HepG2 (cell line): ENCODE results near the gene EVL. TPM values are rescaled to one million over a fixed set of nuclear protein-coding genes. Genes with fewer than 3 reads are reported as not detected.

Source experiments
- ATAC-seq: fragments of 200-7000 bp; cut with Tn5 transposase; 3 replicates; pipeline ENCODE4 v1.9.1; 2020; ENCODE audit warnings: mild to moderate bottlenecking, moderate library complexity
- BruUV-seq: library from RNA; stranded (reverse); fragments of 400-500 nt; replicated peaks from 2 replicates; lab custom pipeline; 2021; lab: Mats Ljungman, UMichigan
- CTCF ChIA-PET: fragments of 300-600 bp; formaldehyde crosslinking; extraction: SDS; loops from one replicate; lab custom pipeline; 2021; ENCODE audit warnings: low total read pairs, inconsistent platforms, low intra/inter-chr PET ratio; lab: Yijun Ruan, JAX
- POLR2A ChIA-PET: fragments of 350-600 bp; sonication (Branson Sonifier 250); formaldehyde crosslinking; loops from one replicate; lab custom pipeline; 2020; ENCODE audit warnings: antibody characterized with exemption, inconsistent platforms; lab: Yijun Ruan, JAX
- DNase-seq: peaks from one replicate; pipeline ENCODE4 v3.0.0-alpha.2; 2015; ENCODE audit warnings: low spot score
- FAIRE-seq: peaks from 3 replicates; lab custom pipeline; 2011; peaks lifted over from hg19 to GRCh38; lab: Jason Lieb, UNC
- H2AFZ ChIP-seq: one replicate; pipeline ENCODE4 v1.6.1; 2011; ENCODE audit warnings: low read length, inconsistent platforms
- H3K27ac ChIP-seq: fragments of 300-600 bp; 3 replicates; pipeline ENCODE4 v1.8.0; 2011; ENCODE audit warnings: mixed run types, mild to moderate bottlenecking, mixed read lengths, low read length, inconsistent platforms; ENCODE audit not compliant: insufficient read depth; ENCODE audit errors: extremely low read length
- H3K27me3 ChIP-seq, 2 experiments: fragments of 200-600 bp in 1 of 2; 2 replicates in 1 of 2; 3 replicates in 1 of 2; pipeline versions ENCODE4 v1.6.0 to v1.8.0; 2011; ENCODE audit warnings: low read length in 2 of 2, mild to moderate bottlenecking in 2 of 2, moderate library complexity in 2 of 2, inconsistent platforms in 1 of 2; ENCODE audit not compliant: insufficient read depth in 2 of 2, control insufficient read depth in 1 of 2
- H3K36me3 ChIP-seq, 2 experiments: fragments of 200-600 bp in 1 of 2; replicated peaks in 1 of 2; 2 replicates in 1 of 2; 3 replicates in 1 of 2; pipeline versions ENCODE4 v1.5.1 to v1.8.0; 2011; ENCODE audit warnings: low read length in 2 of 2, inconsistent platforms in 1 of 2; ENCODE audit not compliant: insufficient read depth in 2 of 2, control insufficient read depth in 1 of 2
- H3K4me1 ChIP-seq: 2 replicates; pipeline ENCODE4 v1.5.1; 2012; ENCODE audit warnings: low read length, inconsistent platforms; ENCODE audit not compliant: insufficient read depth
- H3K4me2 ChIP-seq: 2 replicates; pipeline ENCODE4 v1.6.0; 2011; ENCODE audit warnings: low read depth, low read length, inconsistent platforms
- H3K4me3 ChIP-seq, 3 experiments: fragments of 200-600 bp in 1 of 3; sonication (generic), shearing (Covaris generic) in 1 of 3; replicated peaks in 1 of 3; 2 replicates each; pipeline ENCODE4 v1.5.1; 2011 to 2016; ENCODE audit warnings: low read length in 3 of 3, inconsistent platforms in 2 of 3, low read depth in 2 of 3, mild to moderate bottlenecking in 2 of 3, control low read depth in 1 of 3, mixed read lengths in 1 of 3; ENCODE audit not compliant: insufficient read depth in 1 of 3
- H3K79me2 ChIP-seq: one replicate; pipeline ENCODE4 v1.6.1; 2011; ENCODE audit warnings: low read length, inconsistent platforms; ENCODE audit not compliant: insufficient read depth
- H3K9ac ChIP-seq: 2 replicates; pipeline ENCODE4 v1.6.0; 2011; ENCODE audit warnings: mild to moderate bottlenecking, low read depth, low read length, inconsistent platforms; ENCODE audit not compliant: insufficient read depth
- H3K9me3 ChIP-seq: 2 replicates; pipeline ENCODE4 v1.5.1; 2012; ENCODE audit warnings: mild to moderate bottlenecking, low read length
- H4K20me1 ChIP-seq: 2 replicates; pipeline ENCODE4 v1.6.0; 2011; ENCODE audit warnings: inconsistent platforms, mild to moderate bottlenecking, low read length, moderate library complexity; ENCODE audit not compliant: insufficient read depth
- ATF7 ChIP-seq, 2 experiments: fragments of 450-650 bp in 1 of 2; sonication (generic) in 1 of 2; formaldehyde crosslinking in 1 of 2; IDR thresholded peaks; 2 replicates each; pipeline versions ENCODE4 v1.4.0 to v1.6.1; 2016 to 2020; ENCODE audit warnings: antibody characterized with exemption in 1 of 2, mild to moderate bottlenecking in 1 of 2, missing genetic modification reagents in 1 of 2
- MLXIP ChIP-seq: sonication (generic); formaldehyde crosslinking; IDR thresholded peaks from 2 replicates; pipeline ENCODE4 v1.9.0; 2021; ENCODE audit warnings: missing genetic modification reagents, borderline replicate concordance
- POLR2G ChIP-seq: fragments of 200-400 bp; formaldehyde crosslinking; IDR thresholded peaks from 2 replicates; pipeline ENCODE4 v1.6.1; 2018; ENCODE audit warnings: mild to moderate bottlenecking, low read depth, low read length, moderate library complexity
- SALL2 ChIP-seq: sonication (generic); formaldehyde crosslinking; IDR thresholded peaks from 2 replicates; pipeline ENCODE4 v1.8.1; 2023; ENCODE audit warnings: mild to moderate bottlenecking, missing genetic modification reagents, inconsistent platforms
- ZNF652 ChIP-seq: IDR thresholded peaks from 2 replicates; pipeline ENCODE4 v1.6.1; 2016; ENCODE audit warnings: low read depth, borderline replicate concordance
- WGBS: methylation state at CpG from one replicate; pipeline ENCODE4 v1.1.6; 2017; ENCODE audit warnings: low lambda C conversion rate; 5-methylcytosine and 5-hydroxymethylcytosine counted together
- in situ Hi-C: cut with HindIII; loops from 2 replicates; pipeline ENCODE4 v1.10.0; 2017; ENCODE audit warnings: low pct_unique_long_range_greater_than_20kb; ENCODE audit not compliant: extremely low pct_ligation_motif_present
- intact Hi-C: fragments of 100-400 bp; cut with micrococcal nuclease; formaldehyde crosslinking; loops from one replicate; pipeline ENCODE4 v1.10.0; 2022; ENCODE audit not compliant: unreplicated experiment
- polyA plus RNA-seq, 8 experiments: library from polyadenylated mRNA; depleted of rRNA in 3 of 8; stranded (reverse) in 7 of 8; unstranded in 1 of 8; fragments of >200 nt; fragmentation: Illumina TruSeq in 4 of 8; extraction: Trizol in 4 of 8; gene quantifications; 2 replicates each; pipeline versions ENCODE4 v1.2.1 to v1.2.3, GENCODE V29; 2011 to 2016; ENCODE audit warnings: low read depth in 4 of 8, missing spikeins in 1 of 8, mixed read lengths in 1 of 8; ENCODE audit not compliant: insufficient read depth in 1 of 8
- total RNA-seq, 5 experiments: library from RNA; depleted of rRNA; stranded (reverse); fragments of >200 nt; fragmentation: Illumina TruSeq; extraction: Trizol; gene quantifications; 2 replicates each; pipeline ENCODE4 v1.2.3, GENCODE V29; 2016; ENCODE audit warnings: low read depth in 1 of 5
- TF ChIP-seq, protein P1 (sequence below): sonication (generic); formaldehyde crosslinking; IDR thresholded peaks from 2 replicates; pipeline ENCODE4 v1.4.0; 2020; ENCODE audit warnings: missing genetic modification reagents
- TF ChIP-seq, protein P2 (sequence below): sonication (generic); formaldehyde crosslinking; IDR thresholded peaks from 2 replicates; pipeline ENCODE4 v1.4.0; 2020; ENCODE audit warnings: low read depth, mild to moderate bottlenecking, missing genetic modification reagents
- TF ChIP-seq, protein P3 (sequence below): sonication (generic); formaldehyde crosslinking; IDR thresholded peaks from 2 replicates; pipeline ENCODE4 v1.4.0; 2020; ENCODE audit warnings: missing genetic modification reagents, borderline replicate concordance

EVL gene
- total and polyA plus RNA-seq, 2 of the 13 experiments (the other 11 are each of a cell fraction or from before 2014, with no cell fraction given), result 15.1 to 31.2 TPM

- TF ChIP-seq, protein P1, sequence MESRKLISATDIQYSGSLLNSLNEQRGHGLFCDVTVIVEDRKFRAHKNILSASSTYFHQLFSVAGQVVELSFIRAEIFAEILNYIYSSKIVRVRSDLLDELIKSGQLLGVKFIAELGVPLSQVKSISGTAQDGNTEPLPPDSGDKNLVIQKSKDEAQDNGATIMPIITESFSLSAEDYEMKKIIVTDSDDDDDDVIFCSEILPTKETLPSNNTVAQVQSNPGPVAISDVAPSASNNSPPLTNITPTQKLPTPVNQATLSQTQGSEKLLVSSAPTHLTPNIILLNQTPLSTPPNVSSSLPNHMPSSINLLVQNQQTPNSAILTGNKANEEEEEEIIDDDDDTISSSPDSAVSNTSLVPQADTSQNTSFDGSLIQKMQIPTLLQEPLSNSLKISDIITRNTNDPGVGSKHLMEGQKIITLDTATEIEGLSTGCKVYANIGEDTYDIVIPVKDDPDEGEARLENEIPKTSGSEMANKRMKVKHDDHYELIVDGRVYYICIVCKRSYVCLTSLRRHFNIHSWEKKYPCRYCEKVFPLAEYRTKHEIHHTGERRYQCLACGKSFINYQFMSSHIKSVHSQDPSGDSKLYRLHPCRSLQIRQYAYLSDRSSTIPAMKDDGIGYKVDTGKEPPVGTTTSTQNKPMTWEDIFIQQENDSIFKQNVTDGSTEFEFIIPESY (CRISPR knock-in tag), result no peak
- no peak for TF ChIP-seq ZNF652
Measured at GRCh38 chr14:100168506-100168905, 103.3 kb downstream of the EVL start (continued).

DNA sequence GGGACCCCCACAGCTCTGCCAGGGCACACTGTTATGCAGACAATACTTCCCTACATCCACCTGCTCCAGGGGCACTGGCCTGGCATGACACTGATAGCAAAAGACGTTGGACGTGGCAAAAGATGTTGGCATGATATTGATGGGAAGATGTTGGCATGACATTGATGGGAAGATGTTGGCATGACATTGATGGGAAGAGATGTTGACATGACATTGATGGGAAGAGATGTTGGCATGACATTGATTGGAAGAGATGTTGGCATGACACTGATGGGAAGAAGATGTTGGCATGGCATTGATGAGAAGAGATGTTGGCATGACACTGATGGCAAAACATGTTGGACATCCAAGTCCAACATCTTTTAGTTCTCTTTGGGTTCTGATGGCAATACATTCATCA, 105.7 kb downstream of the EVL start:
- POLR2A ChIA-PET, result no interaction called here
- intact Hi-C loops, result no loop called here
- no peaks in the 10 kb centered on the region for H3K36me3 ChIP-seq
- no peak overlapping the region for H3K9ac ChIP-seq
- ATAC-seq, result no peak
- H3K79me2 ChIP-seq, result no peaks in the 10 kb centered on the region
- CTCF ChIA-PET, result no interaction called here
- H3K9me3 ChIP-seq, result no peaks in the 10 kb centered on the region
- DNase-seq, result no peak
- no peak overlapping the region for H3K27ac ChIP-seq
- 78% methylated on average over 2 of the region's 2 CpGs for WGBS
- H3K4me2 ChIP-seq, result no peak overlapping the region
- H3K27me3 ChIP-seq, result peaks cover 1 to 7% of the 10 kb centered on the region in 2 experiments; a peak in 3 of 5 replicates
- no peaks in the 10 kb centered on the region for H4K20me1 ChIP-seq
- no peak for FAIRE-seq
- in situ Hi-C loops, result no loop called here
- H2AFZ ChIP-seq, result no peak overlapping the region
- H3K4me1 ChIP-seq, result peaks cover 5% of the 10 kb centered on the region
- BruUV-seq, result no TSS peak
- no peak overlapping the region for H3K4me3 ChIP-seq
- TF ChIP-seq, protein P2, sequence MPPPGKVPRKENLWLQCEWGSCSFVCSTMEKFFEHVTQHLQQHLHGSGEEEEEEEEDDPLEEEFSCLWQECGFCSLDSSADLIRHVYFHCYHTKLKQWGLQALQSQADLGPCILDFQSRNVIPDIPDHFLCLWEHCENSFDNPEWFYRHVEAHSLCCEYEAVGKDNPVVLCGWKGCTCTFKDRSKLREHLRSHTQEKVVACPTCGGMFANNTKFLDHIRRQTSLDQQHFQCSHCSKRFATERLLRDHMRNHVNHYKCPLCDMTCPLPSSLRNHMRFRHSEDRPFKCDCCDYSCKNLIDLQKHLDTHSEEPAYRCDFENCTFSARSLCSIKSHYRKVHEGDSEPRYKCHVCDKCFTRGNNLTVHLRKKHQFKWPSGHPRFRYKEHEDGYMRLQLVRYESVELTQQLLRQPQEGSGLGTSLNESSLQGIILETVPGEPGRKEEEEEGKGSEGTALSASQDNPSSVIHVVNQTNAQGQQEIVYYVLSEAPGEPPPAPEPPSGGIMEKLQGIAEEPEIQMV (CRISPR knock-in tag), result no peak
- TF ChIP-seq SALL2 (no peak), POLR2G (no peak), ATF7 (IDR thresholded peaks at IDR 0.05) (no peak), ATF7 (CRISPR knock-in tag; IDR thresholded peaks at IDR 0.05) (no peak), MLXIP (CRISPR knock-in tag) (no peak)
- TF ChIP-seq, protein P3, sequence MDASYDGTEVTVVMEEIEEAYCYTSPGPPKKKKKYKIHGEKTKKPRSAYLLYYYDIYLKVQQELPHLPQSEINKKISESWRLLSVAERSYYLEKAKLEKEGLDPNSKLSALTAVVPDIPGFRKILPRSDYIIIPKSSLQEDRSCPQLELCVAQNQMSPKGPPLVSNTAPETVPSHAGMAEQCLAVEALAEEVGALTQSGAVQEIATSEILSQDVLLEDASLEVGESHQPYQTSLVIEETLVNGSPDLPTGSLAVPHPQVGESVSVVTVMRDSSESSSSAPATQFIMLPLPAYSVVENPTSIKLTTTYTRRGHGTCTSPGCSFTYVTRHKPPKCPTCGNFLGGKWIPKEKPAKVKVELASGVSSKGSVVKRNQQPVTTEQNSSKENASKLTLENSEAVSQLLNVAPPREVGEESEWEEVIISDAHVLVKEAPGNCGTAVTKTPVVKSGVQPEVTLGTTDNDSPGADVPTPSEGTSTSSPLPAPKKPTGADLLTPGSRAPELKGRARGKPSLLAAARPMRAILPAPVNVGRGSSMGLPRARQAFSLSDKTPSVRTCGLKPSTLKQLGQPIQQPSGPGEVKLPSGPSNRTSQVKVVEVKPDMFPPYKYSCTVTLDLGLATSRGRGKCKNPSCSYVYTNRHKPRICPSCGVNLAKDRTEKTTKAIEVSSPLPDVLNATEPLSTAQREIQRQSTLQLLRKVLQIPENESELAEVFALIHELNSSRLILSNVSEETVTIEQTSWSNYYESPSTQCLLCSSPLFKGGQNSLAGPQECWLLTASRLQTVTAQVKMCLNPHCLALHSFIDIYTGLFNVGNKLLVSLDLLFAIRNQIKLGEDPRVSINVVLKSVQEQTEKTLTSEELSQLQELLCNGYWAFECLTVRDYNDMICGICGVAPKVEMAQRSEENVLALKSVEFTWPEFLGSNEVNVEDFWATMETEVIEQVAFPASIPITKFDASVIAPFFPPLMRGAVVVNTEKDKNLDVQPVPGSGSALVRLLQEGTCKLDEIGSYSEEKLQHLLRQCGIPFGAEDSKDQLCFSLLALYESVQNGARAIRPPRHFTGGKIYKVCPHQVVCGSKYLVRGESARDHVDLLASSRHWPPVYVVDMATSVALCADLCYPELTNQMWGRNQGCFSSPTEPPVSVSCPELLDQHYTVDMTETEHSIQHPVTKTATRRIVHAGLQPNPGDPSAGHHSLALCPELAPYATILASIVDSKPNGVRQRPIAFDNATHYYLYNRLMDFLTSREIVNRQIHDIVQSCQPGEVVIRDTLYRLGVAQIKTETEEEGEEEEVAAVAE (CRISPR knock-in tag), result no peak
